Measurements from ENCODE around the gene TMEM223. TPM values are rescaled to one million over a fixed set of nuclear protein-coding genes. Genes with fewer than 3 reads are reported as not detected.
A peak's percentile ranks its signal among the peaks of the same experiment; 100 is the strongest.

TMEM223 gene
- total and polyA plus RNA-seq, 9 of the 15 experiments (the other 6 are each of a cell fraction or from before 2014, with no cell fraction given) = 5.9 to 34.5 (median 19.6) TPM

- TF ChIP-seq ZNF639 (CRISPR knock-in tag; conservative IDR thresholded peaks at IDR 0.05 in 1 of 2, IDR thresholded peaks at IDR 0.05 in 1 of 2) (peak in 1 of 2 experiments; percentile 79; a peak in 2 of 4 replicates), TOE1 (IDR thresholded peaks at IDR 0.05; ENCODE audit: borderline replicate concordance) (peak; percentile 99), TOE1 (CRISPR knock-in tag; IDR thresholded peaks at IDR 0.05; ENCODE audit: borderline replicate concordance, low read depth) (no peak), FOXJ2 (tag; IDR thresholded peaks at IDR 0.05) (no peak), U2AF2 (optimal IDR thresholded peaks at IDR 0.05; ENCODE audit: low read depth, low read length) (no peak), GABPB2 (CRISPR knock-in tag; conservative IDR thresholded peaks at IDR 0.05) (no peak), HIVEP1 (CRISPR knock-in tag; IDR thresholded peaks at IDR 0.05) (no peak), RBM34 (IDR thresholded peaks at IDR 0.05; ENCODE audit: borderline replicate concordance, insufficient read depth, low read length) (no peak), ARHGAP35 (IDR thresholded peaks at IDR 0.05; ENCODE audit: partially characterized antibody) (no peak), MCM2 (IDR thresholded peaks at IDR 0.05; ENCODE audit: low read depth) (no peak), PKNOX1 (IDR thresholded peaks at IDR 0.05) (no peak), OTX1 (CRISPR knock-in tag; IDR thresholded peaks at IDR 0.05) (no peak), ATF1 (CRISPR knock-in tag; IDR thresholded peaks at IDR 0.05) (no peak), ATF1 (tag; IDR thresholded peaks at IDR 0.05) (peak; percentile 74), YBX1 (IDR thresholded peaks at IDR 0.05) (no peak), SREBF2 (CRISPR knock-in tag; IDR thresholded peaks at IDR 0.05) (no peak), PHF8 (IDR thresholded peaks at IDR 0.05; ENCODE audit: borderline replicate concordance, low read length) (peak; percentile 80; the same call in 1 of the 2 replicates), ZEB2 (IDR thresholded peaks at IDR 0.05) (no peak), NEUROD1 (IDR thresholded peaks at IDR 0.05; ENCODE audit: borderline replicate concordance, low read depth, low read length, partially characterized antibody) (peak; percentile 53), MEF2A (IDR thresholded peaks at IDR 0.05; ENCODE audit: control insufficient read depth, low read depth, low read length) (no peak), ZSCAN29 (IDR thresholded peaks at IDR 0.05) (no peak)
- TF ChIP-seq, protein P1, sequence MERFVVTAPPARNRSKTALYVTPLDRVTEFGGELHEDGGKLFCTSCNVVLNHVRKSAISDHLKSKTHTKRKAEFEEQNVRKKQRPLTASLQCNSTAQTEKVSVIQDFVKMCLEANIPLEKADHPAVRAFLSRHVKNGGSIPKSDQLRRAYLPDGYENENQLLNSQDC (CRISPR knock-in tag; IDR thresholded peaks at IDR 0.05) = no peak
- TF ChIP-seq, protein P2, sequence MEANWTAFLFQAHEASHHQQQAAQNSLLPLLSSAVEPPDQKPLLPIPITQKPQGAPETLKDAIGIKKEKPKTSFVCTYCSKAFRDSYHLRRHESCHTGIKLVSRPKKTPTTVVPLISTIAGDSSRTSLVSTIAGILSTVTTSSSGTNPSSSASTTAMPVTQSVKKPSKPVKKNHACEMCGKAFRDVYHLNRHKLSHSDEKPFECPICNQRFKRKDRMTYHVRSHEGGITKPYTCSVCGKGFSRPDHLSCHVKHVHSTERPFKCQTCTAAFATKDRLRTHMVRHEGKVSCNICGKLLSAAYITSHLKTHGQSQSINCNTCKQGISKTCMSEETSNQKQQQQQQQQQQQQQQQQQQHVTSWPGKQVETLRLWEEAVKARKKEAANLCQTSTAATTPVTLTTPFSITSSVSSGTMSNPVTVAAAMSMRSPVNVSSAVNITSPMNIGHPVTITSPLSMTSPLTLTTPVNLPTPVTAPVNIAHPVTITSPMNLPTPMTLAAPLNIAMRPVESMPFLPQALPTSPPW (CRISPR knock-in tag; IDR thresholded peaks at IDR 0.05) = peak; percentile 100
- TF ChIP-seq, protein P3, sequence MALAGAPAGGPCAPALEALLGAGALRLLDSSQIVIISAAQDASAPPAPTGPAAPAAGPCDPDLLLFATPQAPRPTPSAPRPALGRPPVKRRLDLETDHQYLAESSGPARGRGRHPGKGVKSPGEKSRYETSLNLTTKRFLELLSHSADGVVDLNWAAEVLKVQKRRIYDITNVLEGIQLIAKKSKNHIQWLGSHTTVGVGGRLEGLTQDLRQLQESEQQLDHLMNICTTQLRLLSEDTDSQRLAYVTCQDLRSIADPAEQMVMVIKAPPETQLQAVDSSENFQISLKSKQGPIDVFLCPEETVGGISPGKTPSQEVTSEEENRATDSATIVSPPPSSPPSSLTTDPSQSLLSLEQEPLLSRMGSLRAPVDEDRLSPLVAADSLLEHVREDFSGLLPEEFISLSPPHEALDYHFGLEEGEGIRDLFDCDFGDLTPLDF (CRISPR knock-in tag; IDR thresholded peaks at IDR 0.05) = no peak; the same call in none of the 2 replicates
These were observed 20.4 kb downstream of the TMEM223 start, which contains the start of gene TAF6L (continued) for GRCh38 chr11:62771144-62772021.

Measured in K562 (cell line).